Suprapubic skin (tissue), 4 donors: Measurements from ENCODE around the gene THSD7B.

ENCODE experiments used
- POLR2A ChIP-seq, 2 donors: fragments of 450-650 bp; IDR thresholded peaks; one replicate each; pipeline ENCODE4 v1.6.1; 2017; ENCODE audit warnings: antibody characterized with exemption in 2 of 2, mild to moderate bottlenecking in 2 of 2, moderate library complexity in 2 of 2
- POLR2AphosphoS5 ChIP-seq, 3 donors: sonication (generic); formaldehyde crosslinking; IDR thresholded peaks; one replicate each; pipeline ENCODE4 v1.6.1; 2017; ENCODE audit warnings: antibody characterized with exemption in 3 of 3

DNA sequence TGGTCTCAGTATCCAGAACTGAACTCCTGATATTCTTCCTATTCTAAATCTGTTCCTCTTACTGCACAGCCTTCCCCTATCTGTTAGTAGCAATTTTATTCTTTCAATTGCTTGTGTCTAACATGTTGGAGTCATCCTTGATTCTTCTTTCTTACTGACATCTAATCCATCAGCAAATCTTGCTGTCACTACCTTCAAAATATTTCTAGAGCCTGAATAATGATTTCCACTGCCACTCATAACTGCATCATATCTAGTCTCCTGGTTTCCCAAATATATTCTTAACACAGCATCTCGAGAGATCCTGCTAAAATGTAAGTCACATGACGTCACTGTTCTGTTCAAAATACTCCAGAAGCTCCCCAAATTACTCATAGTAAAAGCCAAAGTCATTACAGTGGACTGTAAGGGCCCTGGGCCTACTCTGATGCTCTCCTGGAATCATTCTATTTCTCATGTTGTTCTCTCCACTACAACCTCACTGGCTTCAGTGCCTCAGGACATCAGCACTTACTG is 95.2 kb downstream of the THSD7B start:
- TF ChIP-seq POLR2A (IDR thresholded peaks at IDR 0.05): no peak
- no peak for TF ChIP-seq POLR2AphosphoS5 (IDR thresholded peaks at IDR 0.05)
